ENCODE data around the gene KATNB1. TPM values are rescaled to one million over a fixed set of nuclear protein-coding genes. Genes with fewer than 3 reads are reported as not detected.
A peak's percentile ranks its signal among the peaks of the same experiment; 100 is the strongest.

KATNB1 gene
- polyA plus RNA-seq, 3 donors: 16.9 to 35.6 (median 17.7) TPM

- H3K9me3 ChIP-seq (replicated peaks in 1 of 2; ENCODE audit: control insufficient read depth in 1 of 2, insufficient read depth in 1 of 2, low read length in 2 of 2): no peaks in the 10 kb centered on the region
- peak overlapping the region in 1 of 2 donors; percentile 39 for H3K4me3 Mint-ChIP-seq
Measured at GRCh38 chr16:57690782-57691471, 44.6 kb upstream of the KATNB1 start.

GRCh38 chr16:57692636-57693035 is 42.9 kb upstream of the KATNB1 start:
- Histone ChIP-seq H3K9me3 (replicated peaks in 1 of 2; ENCODE audit: control insufficient read depth in 1 of 2, insufficient read depth in 1 of 2, low read length in 2 of 2) (no peaks in the 10 kb centered on the region), H3K4me1 (ENCODE audit: control insufficient read depth in 1 of 2, insufficient read depth in 2 of 2, low read length in 2 of 2) (peaks cover 45 to 54% of the 10 kb centered on the region in 2 donors), H3K36me3 (replicated peaks in 1 of 2; ENCODE audit: control insufficient read depth in 1 of 2, insufficient read depth in 2 of 2, low read length in 2 of 2) (no peaks in the 10 kb centered on the region), H3K79me2 (ENCODE audit: insufficient read depth, low read length) (no peaks in the 10 kb centered on the region), H3K4me2 (replicated peaks; ENCODE audit: extremely low read depth, low read length, poor library complexity, severe bottlenecking) (no peak overlapping the region), H3K9ac (ENCODE audit: insufficient read depth, low read length, poor library complexity, severe bottlenecking) (no peak overlapping the region), H2AFZ (ENCODE audit: insufficient read depth, low read depth, low read length, poor library complexity, severe bottlenecking) (no peak overlapping the region), H3K27me3 (ENCODE audit: control insufficient read depth in 2 of 2, insufficient read depth in 2 of 2, low read length in 2 of 2) (no peaks in the 10 kb centered on the region), H3K4me3 (replicated peaks in 1 of 3; ENCODE audit: low read depth in 2 of 3, low read length in 3 of 3) (no peak overlapping the region), H3K27ac (ENCODE audit: low read depth in 1 of 2, low read length in 2 of 2) (no peak overlapping the region), H4K20me1 (ENCODE audit: insufficient read depth, low read length) (no peaks in the 10 kb centered on the region)
- intact Hi-C loops (cut with micrococcal nuclease): loop anchor here (5.0 kb wide), 3 partner anchors 40 to 45 kb away; no protein-coding TSS in a partner anchor
- Mint-ChIP-seq H3K27me3 (ENCODE audit: low read depth in 3 of 3) (peaks cover 0 to 6% (median 1%) of the 10 kb centered on the region in 3 donors), H3K4me1 (peaks cover 55% of the 10 kb centered on the region), H3K9me3 (peaks cover 0 to 2% (median 0%) of the 10 kb centered on the region in 7 donors), H3K27ac (peak overlapping the region in 2 of 7 donors; percentile 6 to 73), H3K4me3 (no peak overlapping the region), H3K36me3 (no peaks in the 10 kb centered on the region)
- WGBS (ENCODE audit: insufficient coverage): 100% methylated on average over 1 of the region's 2 CpGs
- no peak for DNase-seq
- TF ChIP-seq CTCF (IDR thresholded peaks at IDR 0.05): no peak

More at GRCh38 chr16:57690782-57691471, 44.6 kb upstream of the KATNB1 start:
- H3K4me1 Mint-ChIP-seq: peaks cover 65% of the 10 kb centered on the region
- Histone ChIP-seq H4K20me1 (ENCODE audit: insufficient read depth, low read length) (no peaks in the 10 kb centered on the region), H3K27me3 (ENCODE audit: control insufficient read depth in 2 of 2, insufficient read depth in 2 of 2, low read length in 2 of 2) (no peaks in the 10 kb centered on the region), H3K4me3 (replicated peaks in 1 of 3; ENCODE audit: low read depth in 2 of 3, low read length in 3 of 3) (no peak overlapping the region), H3K9ac (ENCODE audit: insufficient read depth, low read length, poor library complexity, severe bottlenecking) (no peak overlapping the region), H3K27ac (ENCODE audit: low read depth in 1 of 2, low read length in 2 of 2) (peak overlapping the region in 1 of 2 donors; percentile 8), H3K4me2 (replicated peaks; ENCODE audit: extremely low read depth, low read length, poor library complexity, severe bottlenecking) (peak overlapping the region; percentile 34), H2AFZ (ENCODE audit: insufficient read depth, low read depth, low read length, poor library complexity, severe bottlenecking) (no peak overlapping the region), H3K4me1 (ENCODE audit: control insufficient read depth in 1 of 2, insufficient read depth in 2 of 2, low read length in 2 of 2) (peaks cover 57 to 63% of the 10 kb centered on the region in 2 donors), H3K79me2 (ENCODE audit: insufficient read depth, low read length) (no peaks in the 10 kb centered on the region), H3K36me3 (replicated peaks in 1 of 2; ENCODE audit: control insufficient read depth in 1 of 2, insufficient read depth in 2 of 2, low read length in 2 of 2) (no peaks in the 10 kb centered on the region)
- H3K36me3 Mint-ChIP-seq: no peaks in the 10 kb centered on the region
- WGBS (ENCODE audit: insufficient coverage): 22% methylated on average over 2 of the region's 4 CpGs
- no peak for TF ChIP-seq CTCF (IDR thresholded peaks at IDR 0.05)
- DNase-seq: peak in 2 of 3 donors; percentile 34 to 58
- H3K27me3 Mint-ChIP-seq (ENCODE audit: low read depth in 3 of 3): peaks cover 0 to 10% (median 1%) of the 10 kb centered on the region in 3 donors
- intact Hi-C loops (cut with micrococcal nuclease): loop anchor here (5.0 kb wide), 3 partner anchors 39 to 44 kb away; no protein-coding TSS in a partner anchor
- H3K9me3 Mint-ChIP-seq: peaks cover 0 to 2% (median 0%) of the 10 kb centered on the region in 7 donors
- H3K27ac Mint-ChIP-seq: peak overlapping the region; percentile 25 to 82 (median 53)

Measured in CD14-positive monocyte (primary cell).